ENCODE data around the gene GSTM3. TPM values are rescaled to one million over a fixed set of nuclear protein-coding genes. Genes with fewer than 3 reads are reported as not detected.
"Not testable (repeated sequence)": the region's sequence is repeated elsewhere in the genome, so short reads cannot be mapped to it uniquely, and the experiment has no call there.

GSTM3 gene
- total RNA-seq, 2 donors from 2014 or later: 5.5 to 10.3 TPM

GRCh38 chr1:109757936-109758786 lies 17.3 kb upstream of the GSTM3 start:
- H3K4me1 Mint-ChIP-seq: no peaks in the 10 kb centered on the region
- H3K36me3 ChIP-seq (ENCODE audit: control insufficient read depth, insufficient read depth, low read length): no peaks in the 10 kb centered on the region
- no peak overlapping the region for H3K27ac ChIP-seq (ENCODE audit: low read depth, low read length)
- H3K27ac Mint-ChIP-seq: no peak overlapping the region
- no peaks in the 10 kb centered on the region for H3K9me3 Mint-ChIP-seq
- peak; percentile 23 for DNase-seq
- peaks cover 3% of the 10 kb centered on the region for H3K27me3 Mint-ChIP-seq (ENCODE audit: insufficient read depth)
- H3K9me3 ChIP-seq (ENCODE audit: control insufficient read depth, low read length): no peaks in the 10 kb centered on the region
- no peak overlapping the region for H3K9ac ChIP-seq (ENCODE audit: extremely low read depth, low read length, poor library complexity, severe bottlenecking)
- WGBS, 2 experiments (ENCODE audit: insufficient coverage in 1 of 2, insufficient read length in 1 of 2): 90 to 92% methylated on average over 6 to 13 of the region's 13 CpGs
- no peaks in the 10 kb centered on the region for H3K36me3 Mint-ChIP-seq (ENCODE audit: low read depth)
- H3K4me1 ChIP-seq (ENCODE audit: control insufficient read depth, insufficient read depth, low read length): no peaks in the 10 kb centered on the region
- H3K4me3 Mint-ChIP-seq: no peak overlapping the region
- H3K4me3 ChIP-seq (ENCODE audit: low read length): no peak overlapping the region
- no peak for TF ChIP-seq CTCF (conservative IDR thresholded peaks at IDR 0.05)
- H3K27me3 ChIP-seq (ENCODE audit: control insufficient read depth, insufficient read depth, low read length, poor library complexity, severe bottlenecking): no peaks in the 10 kb centered on the region

GRCh38 chr1:109756848-109757521 lies 16.1 kb upstream of the GSTM3 start:
- no peak for TF ChIP-seq CTCF (conservative IDR thresholded peaks at IDR 0.05)
- H3K9me3 Mint-ChIP-seq: no peaks in the 10 kb centered on the region
- WGBS, 2 experiments (ENCODE audit: insufficient coverage in 1 of 2, insufficient read length in 1 of 2): 86 to 93% methylated on average over 1 to 7 of the region's 7 CpGs

GRCh38 chr1:109756325-109756724 lies 15.5 kb upstream of the GSTM3 start:
- 90 to 96% methylated on average over 5 of the region's 5 CpGs for WGBS, 2 experiments (ENCODE audit: insufficient coverage in 1 of 2, insufficient read length in 1 of 2)
- H3K9ac ChIP-seq (ENCODE audit: extremely low read depth, low read length, poor library complexity, severe bottlenecking); H3K4me1 ChIP-seq (ENCODE audit: control insufficient read depth, insufficient read depth, low read length); H3K27ac Mint-ChIP-seq; H3K36me3 ChIP-seq (ENCODE audit: control insufficient read depth, insufficient read depth, low read length); DNase-seq; H3K4me1 Mint-ChIP-seq; H3K9me3 Mint-ChIP-seq; H3K36me3 Mint-ChIP-seq (ENCODE audit: low read depth); H3K4me3 ChIP-seq (ENCODE audit: low read length); H3K4me3 Mint-ChIP-seq; H3K9me3 ChIP-seq (ENCODE audit: control insufficient read depth, low read length); H3K27ac ChIP-seq (ENCODE audit: low read depth, low read length); H3K27me3 Mint-ChIP-seq (ENCODE audit: insufficient read depth); H3K27me3 ChIP-seq (ENCODE audit: control insufficient read depth, insufficient read depth, low read length, poor library complexity, severe bottlenecking): not testable (repeated sequence)

More at GRCh38 chr1:109756848-109757521, 16.1 kb upstream of the GSTM3 start:
- Mint-ChIP-seq H3K4me3 (no peak overlapping the region), H3K27me3 (ENCODE audit: insufficient read depth) (peaks cover 5% of the 10 kb centered on the region), H3K4me1 (no peaks in the 10 kb centered on the region), H3K27ac (no peak overlapping the region), H3K36me3 (ENCODE audit: low read depth) (no peaks in the 10 kb centered on the region)
- H3K36me3 ChIP-seq (ENCODE audit: control insufficient read depth, insufficient read depth, low read length): no peaks in the 10 kb centered on the region
- H3K4me3 ChIP-seq (ENCODE audit: low read length): no peak overlapping the region
- no peaks in the 10 kb centered on the region for H3K4me1 ChIP-seq (ENCODE audit: control insufficient read depth, insufficient read depth, low read length)
- no peaks in the 10 kb centered on the region for H3K9me3 ChIP-seq (ENCODE audit: control insufficient read depth, low read length)
- no peak overlapping the region for H3K27ac ChIP-seq (ENCODE audit: low read depth, low read length)
- H3K27me3 ChIP-seq (ENCODE audit: control insufficient read depth, insufficient read depth, low read length, poor library complexity, severe bottlenecking): no peaks in the 10 kb centered on the region
- no peak overlapping the region for H3K9ac ChIP-seq (ENCODE audit: extremely low read depth, low read length, poor library complexity, severe bottlenecking)
- peak; percentile 26 for DNase-seq
